Lower lobe of right lung (tissue), 2 donors: ENCODE measurements around the gene CAMKK2. TPM values are rescaled to one million over a fixed set of nuclear protein-coding genes. Genes with fewer than 3 reads are reported as not detected.
"Not testable (repeated sequence)": the region's sequence is repeated elsewhere in the genome, so short reads cannot be mapped to it uniquely, and the experiment has no call there.

ENCODE experiments used
- ATAC-seq, 2 donors: fragments of 200-7000 bp; cut with Tn5 transposase; one replicate each; pipeline ENCODE4 v1.9.1; 2020 to 2022; ENCODE audit warnings: mild to moderate bottlenecking in 2 of 2, moderate library complexity in 2 of 2
- DNase-seq: peaks from one replicate; pipeline ENCODE4 v3.0.0-alpha.2; 2020
- H3K27ac ChIP-seq: fragments of 200-600 bp; one replicate; pipeline ENCODE4 v1.8.0; 2022
- H3K27me3 ChIP-seq: fragments of 200-600 bp; one replicate; pipeline ENCODE4 v1.8.0; 2022; ENCODE audit warnings: low read depth
- H3K36me3 ChIP-seq: fragments of 200-600 bp; one replicate; pipeline ENCODE4 v1.8.0; 2022; ENCODE audit warnings: mild to moderate bottlenecking
- H3K4me1 ChIP-seq: fragments of 200-600 bp; one replicate; pipeline ENCODE4 v1.8.0; 2022
- H3K4me3 ChIP-seq: fragments of 200-600 bp; one replicate; pipeline ENCODE4 v1.8.0; 2022; ENCODE audit warnings: mild to moderate bottlenecking
- H3K9me3 ChIP-seq: fragments of 200-600 bp; one replicate; pipeline ENCODE4 v1.8.0; 2022
- intact Hi-C: fragments of 100-400 bp; cut with DNase I; formaldehyde crosslinking; loops from one replicate; pipeline ENCODE4 v1.11.0; 2022
- total RNA-seq: library from RNA; stranded (reverse); fragmentation: NEBNext Ultra II Directional; extraction: Animal tissue kit (Norgen Biotek cat#: 25700); gene quantifications from one replicate; pipeline ENCODE4 v1.2.1, GENCODE V29; 2021
- TF ChIP-seq, protein P1 (sequence below): fragments of 200-600 bp; IDR thresholded peaks from one replicate; pipeline ENCODE4 v1.8.0; 2022; ENCODE audit warnings: antibody characterized with exemption, mild to moderate bottlenecking
- donor health status: DM: no; HTN: yes; CAD: no; lungs with severe emphysema.

The CAMKK2 gene
- total RNA-seq, 1 donor from 2014 or later: 40.4 TPM

DNA sequence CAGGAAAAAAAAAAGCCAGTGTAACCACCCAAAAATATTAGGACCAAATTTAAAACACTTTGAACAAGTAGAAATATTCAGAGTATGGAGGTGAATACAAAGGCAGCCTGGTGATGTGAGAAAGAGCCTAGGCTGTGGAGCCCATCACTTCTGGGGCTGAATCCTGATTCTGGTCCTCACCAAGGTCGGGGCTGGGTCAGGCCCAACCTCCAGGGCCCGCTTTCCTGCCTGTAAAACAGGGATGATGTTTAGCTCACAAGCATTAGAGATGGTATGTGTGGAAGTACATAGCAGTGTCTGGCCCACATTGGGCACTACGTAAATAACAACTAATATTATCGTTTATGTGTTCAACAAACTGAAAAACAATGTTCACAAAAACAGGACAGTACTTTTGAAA lies 7.8 kb upstream of the CAMKK2 start:
- Histone ChIP-seq H3K27ac (no peak overlapping the region), H3K4me3 (no peak overlapping the region), H3K27me3 (no peaks in the 10 kb centered on the region), H3K4me1 (peaks cover 7% of the 10 kb centered on the region), H3K9me3 (no peaks in the 10 kb centered on the region), H3K36me3 (peaks cover 18% of the 10 kb centered on the region)
- DNase-seq (no peak), ATAC-seq (no peak)
- intact Hi-C loops: no loop called here
- TF ChIP-seq, protein P1, sequence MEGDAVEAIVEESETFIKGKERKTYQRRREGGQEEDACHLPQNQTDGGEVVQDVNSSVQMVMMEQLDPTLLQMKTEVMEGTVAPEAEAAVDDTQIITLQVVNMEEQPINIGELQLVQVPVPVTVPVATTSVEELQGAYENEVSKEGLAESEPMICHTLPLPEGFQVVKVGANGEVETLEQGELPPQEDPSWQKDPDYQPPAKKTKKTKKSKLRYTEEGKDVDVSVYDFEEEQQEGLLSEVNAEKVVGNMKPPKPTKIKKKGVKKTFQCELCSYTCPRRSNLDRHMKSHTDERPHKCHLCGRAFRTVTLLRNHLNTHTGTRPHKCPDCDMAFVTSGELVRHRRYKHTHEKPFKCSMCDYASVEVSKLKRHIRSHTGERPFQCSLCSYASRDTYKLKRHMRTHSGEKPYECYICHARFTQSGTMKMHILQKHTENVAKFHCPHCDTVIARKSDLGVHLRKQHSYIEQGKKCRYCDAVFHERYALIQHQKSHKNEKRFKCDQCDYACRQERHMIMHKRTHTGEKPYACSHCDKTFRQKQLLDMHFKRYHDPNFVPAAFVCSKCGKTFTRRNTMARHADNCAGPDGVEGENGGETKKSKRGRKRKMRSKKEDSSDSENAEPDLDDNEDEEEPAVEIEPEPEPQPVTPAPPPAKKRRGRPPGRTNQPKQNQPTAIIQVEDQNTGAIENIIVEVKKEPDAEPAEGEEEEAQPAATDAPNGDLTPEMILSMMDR: no peak

DNA sequence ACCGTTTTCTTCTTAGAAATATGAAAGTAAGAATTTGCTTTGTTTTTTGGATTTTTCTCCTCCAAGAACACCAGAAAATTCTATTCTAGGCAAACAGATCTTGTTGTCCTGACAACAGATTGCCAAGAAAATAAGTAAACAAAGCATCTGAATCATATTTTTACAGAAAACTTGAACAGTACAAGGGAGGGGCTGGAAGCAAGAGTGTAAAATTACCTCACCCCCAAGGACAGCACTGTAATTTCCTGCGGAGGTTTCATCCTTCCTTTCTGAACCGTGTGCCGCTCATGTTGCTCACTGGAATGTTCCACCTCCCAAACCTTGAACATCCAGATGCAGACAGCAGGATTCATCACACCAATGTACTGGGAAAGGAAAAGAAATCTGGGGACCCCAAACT lies 5.4 kb upstream of the CAMKK2 start:
- intact Hi-C loops: no loop called here
- no peak for ATAC-seq
- TF ChIP-seq, protein P1: no peak
- Histone ChIP-seq H3K27ac (no peak overlapping the region), H3K9me3 (no peaks in the 10 kb centered on the region), H3K36me3 (no peaks in the 10 kb centered on the region), H3K4me1 (peaks cover 15% of the 10 kb centered on the region), H3K4me3 (no peak overlapping the region), H3K27me3 (no peaks in the 10 kb centered on the region)
- no peak for DNase-seq

DNA sequence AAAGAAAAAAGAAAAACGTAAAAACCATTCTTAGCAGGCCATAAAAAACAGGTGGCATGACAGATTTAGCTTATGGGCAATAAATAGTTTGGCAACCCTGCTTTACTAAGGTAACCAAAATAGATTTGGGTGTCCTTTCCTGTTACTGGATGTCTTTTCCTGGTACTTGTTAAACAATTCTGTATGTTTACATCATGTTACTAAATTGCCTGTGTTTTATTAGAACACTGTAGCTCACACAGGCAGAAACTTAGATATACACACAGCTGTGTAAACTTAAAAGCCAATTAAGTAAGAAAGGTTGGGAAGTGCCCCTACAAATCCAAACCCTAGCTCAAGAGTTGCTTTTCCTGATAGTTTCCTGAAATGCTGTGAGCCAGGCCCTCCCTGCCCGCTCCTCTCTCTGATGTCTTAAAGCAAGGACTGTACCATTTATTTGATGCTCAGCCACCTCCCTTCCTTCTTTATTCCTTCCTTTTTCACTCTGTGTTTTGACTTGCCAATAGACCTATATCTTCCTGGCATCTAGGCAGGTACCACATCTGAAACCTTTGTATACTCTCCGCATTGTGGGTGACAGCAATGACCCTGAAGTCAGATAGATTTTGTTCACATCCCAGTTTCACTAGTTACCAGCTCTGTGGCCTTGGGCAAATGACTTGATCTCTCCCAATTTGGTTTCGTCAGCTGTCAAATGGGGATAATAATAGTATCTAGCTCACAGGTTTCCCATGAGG lies 3.7 kb upstream of the CAMKK2 start:
- intact Hi-C loops: no loop called here
- H3K4me3 ChIP-seq: no peak overlapping the region
- TF ChIP-seq, protein P1: no peak
- no peaks in the 10 kb centered on the region for H3K27me3 ChIP-seq
- H3K4me1 ChIP-seq: peaks cover 22% of the 10 kb centered on the region
- ATAC-seq (no peak), DNase-seq (no peak)
- peak overlapping the region; percentile 14 for H3K27ac ChIP-seq
- no peaks in the 10 kb centered on the region for H3K36me3 ChIP-seq
- H3K9me3 ChIP-seq: no peaks in the 10 kb centered on the region

DNA sequence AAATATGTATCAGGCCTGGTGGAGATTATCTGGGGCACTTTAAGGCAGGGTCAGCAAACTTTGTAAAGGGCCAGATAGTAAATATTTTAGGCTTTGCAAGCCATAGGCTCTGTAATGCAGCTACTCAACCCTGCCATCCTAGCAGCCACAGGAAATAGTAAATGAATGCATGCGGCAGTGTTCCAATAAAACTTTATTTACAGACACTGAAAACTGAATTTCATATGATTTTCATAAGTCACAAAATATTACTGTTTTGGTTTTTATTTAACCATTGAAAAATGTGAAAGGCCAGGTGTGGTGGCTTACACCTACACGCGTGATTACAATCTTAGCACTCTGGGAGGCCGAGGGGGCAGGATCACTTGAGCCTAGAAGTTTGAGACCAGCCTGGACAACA lies 3.2 kb upstream of the CAMKK2 start:
- H3K27ac ChIP-seq: no peak overlapping the region
- no peak for ATAC-seq

DNA sequence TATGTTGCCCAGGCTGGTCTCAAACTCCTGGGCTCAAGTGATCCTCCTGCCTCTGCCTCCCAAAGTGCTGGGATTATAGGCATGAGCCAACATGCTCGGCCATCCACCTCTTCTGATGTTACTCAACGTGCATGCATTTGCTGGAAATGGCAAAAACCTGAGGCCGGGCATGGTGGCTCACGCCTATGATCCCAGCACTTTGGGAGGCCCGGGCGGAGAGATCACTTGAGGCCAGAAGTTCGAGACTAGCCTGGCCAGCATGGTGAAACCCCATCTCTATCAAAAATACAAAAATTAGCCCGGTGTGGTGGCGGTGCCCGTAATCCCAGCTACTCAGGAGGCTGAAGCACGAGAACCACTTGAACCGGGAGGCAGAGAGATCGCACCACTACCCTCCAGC lies 1.9 kb upstream of the CAMKK2 start:
- H3K36me3 ChIP-seq, DNase-seq, intact Hi-C loops, H3K4me3 ChIP-seq, H3K27ac ChIP-seq, H3K27me3 ChIP-seq, ATAC-seq, H3K9me3 ChIP-seq: not testable (repeated sequence)
- peaks cover 36% of the 10 kb centered on the region for H3K4me1 ChIP-seq

More for the DNA sequence above, 3.2 kb upstream of the CAMKK2 start:
- H3K4me3 ChIP-seq: no peak overlapping the region
- no peaks in the 10 kb centered on the region for H3K9me3 ChIP-seq
- H3K4me1 ChIP-seq: peaks cover 27% of the 10 kb centered on the region
- TF ChIP-seq, protein P1: no peak
- DNase-seq: no peak
- H3K27me3 ChIP-seq: no peaks in the 10 kb centered on the region
- intact Hi-C loops: no loop called here
- H3K36me3 ChIP-seq: no peaks in the 10 kb centered on the region

DNA sequence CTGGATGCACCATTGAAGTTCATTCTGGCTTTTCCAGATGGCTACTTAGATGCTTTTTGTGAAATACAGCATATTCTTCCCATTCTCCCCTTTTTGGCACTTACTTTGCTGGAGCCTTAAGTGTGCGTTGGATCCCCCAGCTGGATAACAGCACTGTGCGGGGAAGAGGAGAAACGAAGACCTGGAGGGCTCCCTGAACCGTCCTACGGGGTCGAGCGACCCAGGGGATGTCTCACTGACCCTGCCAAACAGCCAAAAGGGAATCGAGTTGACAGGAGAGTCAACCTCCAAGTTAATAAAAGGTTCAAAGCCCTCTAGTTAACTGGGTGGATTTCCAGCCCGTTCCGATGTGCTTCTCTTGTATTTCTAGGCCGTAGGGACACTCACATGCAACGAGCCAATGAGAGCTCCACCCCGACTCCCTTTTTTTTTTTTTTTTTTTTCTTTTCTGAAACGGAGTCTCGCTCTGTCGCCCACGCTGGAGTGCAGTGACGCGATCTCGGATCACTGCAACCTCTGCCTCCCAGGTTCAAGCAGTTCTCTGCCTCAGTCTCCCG lies 1.0 kb upstream of the CAMKK2 start:
- peaks cover 40% of the 10 kb centered on the region for H3K4me1 ChIP-seq
- peaks cover 3% of the 10 kb centered on the region for H3K36me3 ChIP-seq
- TF ChIP-seq, protein P1: no peak
- peak overlapping the region; percentile 92 for H3K4me3 ChIP-seq
- no peaks in the 10 kb centered on the region for H3K9me3 ChIP-seq
- no peaks in the 10 kb centered on the region for H3K27me3 ChIP-seq
- ATAC-seq (peak; percentile 10 to 20), DNase-seq (peak; percentile 61)
- intact Hi-C loops: no loop called here
- H3K27ac ChIP-seq: peak overlapping the region; percentile 88
